ENCODE measurements around the gene CHST5. TPM values are rescaled to one million over a fixed set of nuclear protein-coding genes. Genes with fewer than 3 reads are reported as not detected.
A peak's percentile ranks its signal among the peaks of the same experiment; 100 is the strongest.

Gene CHST5
- total and polyA plus RNA-seq, 2 of the 8 experiments (the other 6 are each of a cell fraction or from before 2014, with no cell fraction given): 0.13 to 0.23 TPM

DNA sequence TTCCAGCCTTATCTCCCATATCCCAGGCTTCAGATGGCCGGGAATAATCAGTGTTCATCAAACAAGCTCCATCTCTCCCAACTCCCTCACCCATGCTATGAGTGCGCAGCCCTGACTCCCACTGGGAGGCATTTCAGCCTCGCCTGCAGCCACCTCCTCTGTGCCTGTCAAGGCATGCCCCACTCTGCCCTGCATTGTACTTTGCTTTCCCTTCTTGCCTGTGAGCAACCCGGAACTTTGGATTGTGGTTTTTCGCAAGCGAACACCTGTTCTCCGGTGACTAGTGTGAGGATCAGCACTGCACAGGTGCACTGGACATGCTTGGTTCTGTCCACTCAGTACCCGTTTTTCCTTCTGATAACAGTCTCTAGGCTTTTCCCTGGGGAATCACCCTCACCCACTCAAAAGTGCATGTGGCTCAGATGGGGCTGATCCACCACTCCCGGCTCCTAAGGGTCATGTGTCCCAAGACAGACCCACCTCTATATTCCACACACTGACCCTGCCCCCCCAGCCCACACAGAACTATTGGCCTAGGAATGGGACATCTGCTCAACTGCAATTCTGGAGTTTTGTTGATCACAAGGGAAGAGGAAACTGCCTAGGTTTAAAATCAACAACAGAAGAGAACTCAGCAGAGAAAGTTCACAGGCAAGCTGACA, 49.8 kb downstream of the CHST5 start:
- no peak overlapping the region for H2BK15ac ChIP-seq (ENCODE audit: low read length)
- H3K27ac ChIP-seq (ENCODE audit: low read depth, low read length): no peak overlapping the region
- H2AK5ac ChIP-seq (ENCODE audit: low read depth, low read length): no peak overlapping the region
- peak overlapping the region in 1 of 4 experiments; percentile 9; a peak in 2 of 7 replicates for H3K9ac ChIP-seq (replicated peaks in 1 of 4; ENCODE audit: extremely low read depth in 1 of 4, low read depth in 3 of 4, low read length in 3 of 4)
- H2BK120ac ChIP-seq (replicated peaks; ENCODE audit: low read depth, low read length): no peak overlapping the region
- CTCF ChIA-PET (ENCODE audit: partially characterized antibody): interaction anchor here (0.6 to 12.3 kb wide), 5 partner anchors 12 to 133 kb away, joined by 4 to 127 read pairs (median 12); partner anchors contain the start of gene TMEM170A
- H3K23me2 ChIP-seq (ENCODE audit: low read depth, low read length): no peaks in the 10 kb centered on the region
- no peak for TF ChIP-seq RAD21 (IDR thresholded peaks at IDR 0.05 in 1 of 2, conservative IDR thresholded peaks at IDR 0.05 in 1 of 2; ENCODE audit: low read depth in 2 of 2, low read length in 2 of 2)
- no peak for TF ChIP-seq JUND (IDR thresholded peaks at IDR 0.05; ENCODE audit: low read length)
- TF ChIP-seq JUN (IDR thresholded peaks at IDR 0.05; ENCODE audit: low read depth, low read length): no peak
- no peak for TF ChIP-seq KDM4A (IDR thresholded peaks at IDR 0.05; ENCODE audit: low read depth, low read length, severe bottlenecking)
- TF ChIP-seq CHD2 (IDR thresholded peaks at IDR 0.05; ENCODE audit: low read length): no peak
- no peak for TF ChIP-seq CREB1 (IDR thresholded peaks at IDR 0.05)
- no peak for TF ChIP-seq GTF2F1 (IDR thresholded peaks at IDR 0.05; ENCODE audit: borderline replicate concordance, low read depth, low read length)
- TF ChIP-seq TAF7 (optimal IDR thresholded peaks at IDR 0.05; ENCODE audit: borderline replicate concordance, low read depth, low read length): no peak
- no peak for TF ChIP-seq ASH2L (IDR thresholded peaks at IDR 0.05; ENCODE audit: low read length)
- no peak for TF ChIP-seq BCL11A (IDR thresholded peaks at IDR 0.05; ENCODE audit: low read depth in 2 of 2, low read length in 2 of 2)
- H4K91ac ChIP-seq (replicated peaks; ENCODE audit: insufficient read length, low read length): no peak overlapping the region
- H4K8ac ChIP-seq (ENCODE audit: extremely low read depth, insufficient read depth, low read length): no peak overlapping the region
- no peak overlapping the region for H3K4me3 ChIP-seq (ENCODE audit: extremely low read depth in 1 of 4, insufficient read depth in 2 of 4, low read depth in 3 of 4, low read length in 4 of 4)
- DNase-seq (ENCODE audit: low read depth in 1 of 2, low spot score in 2 of 2): no peak
- 91% methylated on average over 9 of the region's 9 CpGs; no CpG with 5 or more reads in 1 of the 2 experiments for WGBS, 2 experiments (ENCODE audit: extremely low coverage in 1 of 2, insufficient coverage in 1 of 2, insufficient read length in 1 of 2, insufficient replicate concordance in 2 of 2, low coverage in 1 of 2, low lambda C conversion rate in 2 of 2, missing lambda C conversion rate in 1 of 2)
- H3K4me1 ChIP-seq (replicated peaks in 1 of 4; ENCODE audit: control insufficient read depth in 3 of 4, insufficient read depth in 4 of 4, low read length in 3 of 4): no peaks in the 10 kb centered on the region
- no peak overlapping the region for H2BK20ac ChIP-seq (ENCODE audit: low read length)
- H2AFZ ChIP-seq (ENCODE audit: low read length): no peak overlapping the region
- H3K4me2 ChIP-seq (ENCODE audit: insufficient read depth in 1 of 2, low read depth in 2 of 2, low read length in 2 of 2): no peak overlapping the region
- peak overlapping the region; percentile 71 for H2BK5ac ChIP-seq (ENCODE audit: low read depth, low read length)
- POLR2A ChIA-PET (ENCODE audit: partially characterized antibody): interaction anchor here (1.4 to 1.8 kb wide), 3 partner anchors 9 to 30 kb away, joined by 4 to 6 read pairs (median 5); partner anchors contain the start of gene CHST6
- H3K4ac ChIP-seq (replicated peaks; ENCODE audit: insufficient read length, low read depth, low read length): no peak overlapping the region
- H3K36me3 ChIP-seq (ENCODE audit: control insufficient read depth in 2 of 4, insufficient read depth in 4 of 4, low read length in 3 of 4): peaks cover 0 to 9% (median 3%) of the 10 kb centered on the region in 4 experiments; a peak in 4 of 8 replicates
- H3K23ac ChIP-seq (ENCODE audit: insufficient read length): no peak overlapping the region
- H4K20me1 ChIP-seq (replicated peaks in 1 of 2; ENCODE audit: control insufficient read depth in 1 of 2, insufficient read depth in 2 of 2, low read length in 2 of 2): no peaks in the 10 kb centered on the region
- H3K14ac ChIP-seq (ENCODE audit: insufficient read length): no peak overlapping the region
- H3K79me1 ChIP-seq (ENCODE audit: low read depth, low read length): peaks cover 4% of the 10 kb centered on the region; the same call in 1 of the 2 replicates
- H2BK12ac ChIP-seq (ENCODE audit: low read depth, low read length): no peak overlapping the region
- H3K79me2 ChIP-seq (ENCODE audit: control insufficient read depth in 1 of 2, insufficient read depth in 2 of 2, low read length in 2 of 2): no peaks in the 10 kb centered on the region
- H3K18ac ChIP-seq (ENCODE audit: extremely low read depth, low read length): peak overlapping the region; percentile 48
- no peaks in the 10 kb centered on the region for H3K27me3 ChIP-seq (replicated peaks in 1 of 4; ENCODE audit: control insufficient read depth in 3 of 4, extremely low read depth in 1 of 4, insufficient read depth in 3 of 4, low read length in 3 of 4)
- FAIRE-seq: no peak
- H3K56ac ChIP-seq (replicated peaks; ENCODE audit: insufficient read length, low read depth, low read length): no peak overlapping the region
- H4K5ac ChIP-seq (ENCODE audit: insufficient read length, low read depth, low read length): no peak overlapping the region
- no peaks in the 10 kb centered on the region for H3K9me3 ChIP-seq (ENCODE audit: insufficient read depth in 2 of 2, low read depth in 1 of 2, low read length in 1 of 2)

All from H1 (cell line).